SK-N-SH (cell line): ENCODE data around the gene SNX5. TPM values are rescaled to one million over a fixed set of nuclear protein-coding genes. Genes with fewer than 3 reads are reported as not detected.

Experiments
- CTCF ChIA-PET: fragments of 300-600, 350-600 bp; formaldehyde crosslinking; extraction: SDS; loops from one replicate; lab custom pipeline; 2021; lab: Yijun Ruan, JAX
- POLR2A ChIA-PET: fragments of 350-600 bp; sonication (Branson Sonifier 250); formaldehyde crosslinking; extraction: SDS; loops from one replicate; lab custom pipeline; 2020; ENCODE audit warnings: antibody characterized with exemption, inconsistent platforms; lab: Yijun Ruan, JAX
- DNase-seq: peaks from one replicate; pipeline ENCODE4 v3.0.0; 2012
- H2AFZ ChIP-seq: fragments of 200-600 bp; sonication (generic); 2 replicates; pipeline ENCODE4 v1.8.1; 2016; ENCODE audit warnings: antibody characterized with exemption, mild to moderate bottlenecking, low read depth
- H3F3A ChIP-seq: fragments of 200-600 bp; sonication (generic); replicated peaks from 2 replicates; pipeline ENCODE3; 2016; ENCODE audit warnings: antibody characterized with exemption, mild to moderate bottlenecking; ENCODE audit not compliant: insufficient read depth
- H3K27ac ChIP-seq, 2 experiments: fragments of 200-500 bp in 1 of 2; fragments of 200-600 bp in 1 of 2; sonication (Bioruptor generic) in 1 of 2; sonication (generic), shearing (Covaris generic) in 1 of 2; 2 replicates each; pipeline versions ENCODE4 v1.5.1 to v1.6.1; 2014 to 2016; ENCODE audit warnings: low read depth in 2 of 2, inconsistent platforms in 1 of 2, low read length in 1 of 2, mild to moderate bottlenecking in 1 of 2, mixed read lengths in 1 of 2
- H3K27me3 ChIP-seq: fragments of 200-600 bp; sonication (generic), shearing (Covaris generic); 2 replicates; pipeline ENCODE4 v1.6.1; 2016; ENCODE audit warnings: mixed run types; ENCODE audit not compliant: insufficient read depth
- H3K36me3 ChIP-seq, 2 experiments: fragments of 200-500 bp in 1 of 2; fragments of 200-600 bp in 1 of 2; sonication (Bioruptor generic) in 1 of 2; sonication (generic) in 1 of 2; replicated peaks in 1 of 2; 2 replicates each; pipeline versions ENCODE3 to v1.5.1; 2014 to 2016; ENCODE audit warnings: low read length in 1 of 2, mild to moderate bottlenecking in 1 of 2; ENCODE audit not compliant: insufficient read depth in 2 of 2, control insufficient read depth in 1 of 2
- H3K4me1 ChIP-seq, 2 experiments: fragments of 200-500 bp in 1 of 2; fragments of 200-600 bp in 1 of 2; sonication (Bioruptor generic) in 1 of 2; sonication (generic), shearing (Covaris generic) in 1 of 2; 2 replicates each; pipeline versions ENCODE4 v1.5.1 to v1.6.1; 2014 to 2016; ENCODE audit warnings: low read depth in 1 of 2, low read length in 1 of 2, mixed run types in 1 of 2; ENCODE audit not compliant: insufficient read depth in 2 of 2, control insufficient read depth in 1 of 2
- H3K4me2 ChIP-seq: fragments of 200-600 bp; sonication (generic), shearing (Covaris generic); 2 replicates; pipeline ENCODE4 v1.6.1; 2017; ENCODE audit warnings: mixed run types
- H3K4me3 ChIP-seq, 2 experiments: fragments of 200-500 bp in 1 of 2; fragments of 200-600 bp in 1 of 2; sonication (Bioruptor generic) in 1 of 2; sonication (generic), shearing (Covaris generic) in 1 of 2; 2 replicates each; pipeline versions ENCODE4 v1.5.1 to v1.8.1; 2014 to 2016; ENCODE audit warnings: low read depth in 2 of 2, inconsistent platforms in 1 of 2, low read length in 1 of 2, mild to moderate bottlenecking in 1 of 2, mixed read lengths in 1 of 2, moderate library complexity in 1 of 2
- H3K79me2 ChIP-seq: fragments of 200-600 bp; sonication (generic); 2 replicates; pipeline ENCODE4 v1.8.1; 2017; ENCODE audit warnings: mild to moderate bottlenecking; ENCODE audit not compliant: insufficient read depth
- H3K9ac ChIP-seq: fragments of 200-600 bp; sonication (generic); 2 replicates; pipeline ENCODE4 v1.6.1; 2017; ENCODE audit warnings: mixed run types
- H3K9me2 ChIP-seq: fragments of 200-600 bp; sonication (generic); 2 replicates; pipeline ENCODE4 v1.6.1; 2017; ENCODE audit warnings: mixed run types
- H3K9me3 ChIP-seq: fragments of 200-600 bp; sonication (generic); 2 replicates; pipeline ENCODE4 v1.6.1; 2017; ENCODE audit warnings: mixed run types, mild to moderate bottlenecking, moderate library complexity
- H4K20me1 ChIP-seq: fragments of 200-600 bp; sonication (generic); 2 replicates; pipeline ENCODE4 v1.6.1; 2017; ENCODE audit warnings: mild to moderate bottlenecking, mixed run types; ENCODE audit not compliant: insufficient read depth
- CHD2 ChIP-seq: fragments of 150-350 bp; IDR thresholded peaks from 2 replicates; pipeline ENCODE4 v1.6.1; 2018; ENCODE audit warnings: low read length; ENCODE audit not compliant: partially characterized antibody
- CTCF ChIP-seq: fragments of 200-600 bp; sonication (generic); IDR thresholded peaks from 2 replicates; pipeline ENCODE4 v1.6.1; 2017; ENCODE audit warnings: antibody characterized with exemption, mild to moderate bottlenecking, moderate library complexity
- ELF1 ChIP-seq: IDR thresholded peaks from 2 replicates; pipeline ENCODE4 v1.4.0; 2012
- EP300 ChIP-seq, 2 experiments: IDR thresholded peaks; 2 replicates each; pipeline versions ENCODE4 v1.4.0 to v1.6.1; 2012; ENCODE audit warnings: borderline replicate concordance in 1 of 2, low read depth in 1 of 2, low read length in 1 of 2
- FOSL2 ChIP-seq: IDR thresholded peaks from 2 replicates; pipeline ENCODE4 v1.4.0; 2012; ENCODE audit warnings: low read depth, mild to moderate bottlenecking, moderate library complexity, borderline replicate concordance
- GATA2 ChIP-seq: sonication (generic); formaldehyde crosslinking; IDR thresholded peaks from 2 replicates; pipeline ENCODE4 v1.5.0; 2020; ENCODE audit warnings: mild to moderate bottlenecking, missing genetic modification reagents
- MAX ChIP-seq: IDR thresholded peaks from 2 replicates; pipeline ENCODE4 v1.4.0; 2012; ENCODE audit warnings: low read depth
- MXI1 ChIP-seq: IDR thresholded peaks from 2 replicates; pipeline ENCODE4 v1.6.1; 2012; ENCODE audit warnings: mild to moderate bottlenecking, low read depth, low read length, improper control_type of control experiment
- NFIC ChIP-seq: IDR thresholded peaks from 2 replicates; pipeline ENCODE4 v1.4.0; 2012; ENCODE audit warnings: borderline replicate concordance
- NRF1 ChIP-seq: IDR thresholded peaks from 2 replicates; pipeline ENCODE4 v1.6.1; 2012; ENCODE audit warnings: low read depth, mild to moderate bottlenecking, low read length
- POLR2AphosphoS5 ChIP-seq: IDR thresholded peaks from 2 replicates; pipeline ENCODE4 v1.6.1; 2012; ENCODE audit warnings: low read depth, low read length
- RCOR1 ChIP-seq: fragments of 150-350 bp; IDR thresholded peaks from 2 replicates; pipeline ENCODE4 v1.6.1; 2017; ENCODE audit warnings: antibody characterized with exemption, low read length
- REST ChIP-seq: IDR thresholded peaks from 2 replicates; pipeline ENCODE4 v1.6.1; 2012; ENCODE audit warnings: mild to moderate bottlenecking, low read depth, low read length, moderate library complexity
- RXRA ChIP-seq: IDR thresholded peaks from 2 replicates; pipeline ENCODE4 v1.4.0; 2012; ENCODE audit warnings: low read depth, mild to moderate bottlenecking, borderline replicate concordance
- TAF1 ChIP-seq: IDR thresholded peaks from 2 replicates; pipeline ENCODE4 v1.6.1; 2012; ENCODE audit warnings: low read depth, mild to moderate bottlenecking, low read length, moderate library complexity, borderline replicate concordance
- USF1 ChIP-seq: IDR thresholded peaks from 2 replicates; pipeline ENCODE4 v1.4.0; 2012; ENCODE audit warnings: low read depth, borderline replicate concordance
- YY1 ChIP-seq: IDR thresholded peaks from 2 replicates; pipeline ENCODE4 v1.4.0; 2012; ENCODE audit warnings: low read depth, mild to moderate bottlenecking
- WGBS: methylation state at CpG from one replicate; pipeline ENCODE4 v1.1.6; 2017; ENCODE audit warnings: low lambda C conversion rate; 5-methylcytosine and 5-hydroxymethylcytosine counted together
- polyA plus RNA-seq, 3 experiments: library from polyadenylated mRNA; depleted of rRNA; stranded (reverse); fragments of >200 nt; gene quantifications; 2 replicates each; pipeline ENCODE4 v1.2.3, GENCODE V29; 2012
- TF ChIP-seq, protein P1 (sequence below): IDR thresholded peaks from 2 replicates; pipeline ENCODE4 v1.4.0; 2012; ENCODE audit warnings: low read depth, borderline replicate concordance

Gene SNX5
- polyA plus RNA-seq, 1 of the 3 experiments (the other 2 are of a cell fraction), result 76.2 TPM

- TF ChIP-seq CTCF (no peak), ELF1 (no peak), GATA2 (CRISPR knock-in tag) (no peak), CHD2 (no peak), MXI1 (no peak), NFIC (no peak), FOSL2 (no peak), RXRA (no peak)
Measured at GRCh38 chr20:17934141-17934862, 34.3 kb downstream of the SNX5 start (continued).

DNA sequence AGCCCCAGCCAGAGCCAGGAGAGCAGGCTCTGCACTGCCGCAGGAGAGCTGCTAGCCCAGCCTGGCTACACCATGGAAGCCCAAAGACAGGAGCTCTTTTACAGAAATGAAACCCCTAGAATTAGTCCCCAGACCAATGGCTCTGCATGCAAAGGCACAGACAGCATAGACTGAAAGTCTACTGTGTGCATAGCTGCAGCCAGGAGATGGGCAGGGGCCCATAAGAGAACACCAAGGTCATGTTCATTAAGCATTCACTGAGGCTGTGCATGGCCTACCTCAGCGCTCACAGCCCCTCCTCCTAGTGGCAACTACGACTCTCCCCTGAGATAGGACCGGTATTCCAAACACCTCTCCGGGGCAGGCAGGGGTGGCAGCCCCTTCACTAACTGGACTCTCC lies 34.9 kb downstream of the SNX5 start:
- Histone ChIP-seq H3K27ac (no peak overlapping the region), H3K27me3 (no peaks in the 10 kb centered on the region), H3K9me2 (no peaks in the 10 kb centered on the region), H3K9me3 (no peaks in the 10 kb centered on the region), H3K4me1 (peaks cover 0 to 7% of the 10 kb centered on the region in 2 experiments; a peak in 1 of 4 replicates), H3K9ac (no peak overlapping the region), H4K20me1 (no peaks in the 10 kb centered on the region), H3K79me2 (no peaks in the 10 kb centered on the region), H3K36me3 (no peaks in the 10 kb centered on the region), H3K4me3 (no peak overlapping the region), H2AFZ (no peak overlapping the region), H3F3A (no peaks in the 10 kb centered on the region), H3K4me2 (no peak overlapping the region)
- WGBS, result 92% methylated on average over 5 of the region's 5 CpGs
- ChIA-PET POLR2A (no interaction called here), CTCF (interaction anchor here (0.6 to 7.0 kb wide), 4 partner anchors 11 to 298 kb away, joined by 3 to 75 read pairs (median 6); partner anchors contain the start of gene RRBP1)
- DNase-seq, result no peak
- TF ChIP-seq EP300 (IDR thresholded peaks at IDR 0.05; ENCODE audit: borderline replicate concordance in 1 of 2, low read depth in 1 of 2, low read length in 1 of 2) (no peak), MAX (no peak), NRF1 (no peak), REST (no peak), USF1 (no peak), POLR2AphosphoS5 (no peak), RXRA (no peak), RCOR1 (no peak), CTCF (no peak), YY1 (no peak), GATA2 (CRISPR knock-in tag) (no peak), TAF1 (no peak)
- TF ChIP-seq, protein P1, sequence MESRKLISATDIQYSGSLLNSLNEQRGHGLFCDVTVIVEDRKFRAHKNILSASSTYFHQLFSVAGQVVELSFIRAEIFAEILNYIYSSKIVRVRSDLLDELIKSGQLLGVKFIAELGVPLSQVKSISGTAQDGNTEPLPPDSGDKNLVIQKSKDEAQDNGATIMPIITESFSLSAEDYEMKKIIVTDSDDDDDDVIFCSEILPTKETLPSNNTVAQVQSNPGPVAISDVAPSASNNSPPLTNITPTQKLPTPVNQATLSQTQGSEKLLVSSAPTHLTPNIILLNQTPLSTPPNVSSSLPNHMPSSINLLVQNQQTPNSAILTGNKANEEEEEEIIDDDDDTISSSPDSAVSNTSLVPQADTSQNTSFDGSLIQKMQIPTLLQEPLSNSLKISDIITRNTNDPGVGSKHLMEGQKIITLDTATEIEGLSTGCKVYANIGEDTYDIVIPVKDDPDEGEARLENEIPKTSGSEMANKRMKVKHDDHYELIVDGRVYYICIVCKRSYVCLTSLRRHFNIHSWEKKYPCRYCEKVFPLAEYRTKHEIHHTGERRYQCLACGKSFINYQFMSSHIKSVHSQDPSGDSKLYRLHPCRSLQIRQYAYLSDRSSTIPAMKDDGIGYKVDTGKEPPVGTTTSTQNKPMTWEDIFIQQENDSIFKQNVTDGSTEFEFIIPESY, result no peak
